ENCODE results near the gene SELPLG.
"Not testable (repeated sequence)": the region's sequence is repeated elsewhere in the genome, so short reads cannot be mapped to it uniquely, and the experiment has no call there.

The SELPLG gene, protein sequence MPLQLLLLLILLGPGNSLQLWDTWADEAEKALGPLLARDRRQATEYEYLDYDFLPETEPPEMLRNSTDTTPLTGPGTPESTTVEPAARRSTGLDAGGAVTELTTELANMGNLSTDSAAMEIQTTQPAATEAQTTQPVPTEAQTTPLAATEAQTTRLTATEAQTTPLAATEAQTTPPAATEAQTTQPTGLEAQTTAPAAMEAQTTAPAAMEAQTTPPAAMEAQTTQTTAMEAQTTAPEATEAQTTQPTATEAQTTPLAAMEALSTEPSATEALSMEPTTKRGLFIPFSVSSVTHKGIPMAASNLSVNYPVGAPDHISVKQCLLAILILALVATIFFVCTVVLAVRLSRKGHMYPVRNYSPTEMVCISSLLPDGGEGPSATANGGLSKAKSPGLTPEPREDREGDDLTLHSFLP

DNA sequence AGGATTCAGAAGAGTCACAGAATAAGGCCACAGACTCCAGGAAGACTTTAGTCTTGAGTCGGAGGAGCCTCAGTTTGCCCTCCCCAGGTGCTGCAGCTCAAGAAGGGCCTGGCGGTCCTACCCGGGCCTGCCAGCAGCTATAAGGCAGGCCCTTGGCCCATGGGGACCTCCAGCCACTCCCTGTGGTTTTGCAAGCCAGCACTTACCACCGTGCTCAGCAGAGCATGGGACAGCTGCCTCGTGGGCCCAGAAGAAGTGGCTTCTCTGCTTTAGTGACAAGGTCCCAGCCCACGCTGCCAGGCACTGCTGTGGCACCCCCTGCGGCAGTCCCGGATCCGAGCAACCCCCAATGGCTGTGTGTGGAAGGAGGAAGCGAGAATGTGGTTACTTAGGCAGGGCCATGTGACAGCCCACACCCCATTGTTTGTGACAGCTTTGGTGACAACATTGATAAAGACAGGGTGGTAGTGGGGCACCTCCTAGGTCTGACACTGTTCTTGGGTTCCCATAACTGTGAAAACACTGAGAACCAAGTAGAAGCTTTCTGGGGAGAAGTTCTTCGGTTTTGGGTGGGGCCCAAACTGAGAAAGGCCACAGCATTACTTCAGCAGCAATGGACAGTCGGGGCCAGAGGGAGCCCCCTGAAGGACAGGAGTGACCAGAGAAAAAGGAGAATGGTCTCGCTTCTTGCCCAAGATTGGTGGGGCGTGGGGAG is at the start of gene SELPLG:
SELPLG (minus strand) TSS at position 361 of the 715 bp plus-strand sequence. CDS start 9,587 bp downstream, outside the sequence.
- DNase-seq (ENCODE audit: low read depth, low spot score), result no peak

DNA sequence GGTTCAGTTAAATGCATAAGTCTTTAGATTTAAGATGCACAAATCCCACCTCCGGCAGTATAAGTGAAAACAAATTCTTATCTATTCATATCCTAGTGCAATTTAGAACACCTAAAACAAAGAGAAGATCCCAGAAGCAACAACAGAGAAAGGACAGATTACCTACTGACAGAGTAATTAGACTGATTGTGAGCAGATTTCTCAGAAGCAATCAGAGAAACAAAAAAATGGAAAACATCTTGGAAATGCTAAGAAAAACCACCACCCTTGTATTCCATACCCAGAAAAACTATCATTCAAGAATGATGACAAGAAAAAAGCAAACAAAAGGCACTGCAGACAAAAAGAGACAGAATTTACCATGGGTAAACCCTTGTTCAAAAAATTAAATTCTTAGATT is 47.6 kb upstream of the SELPLG start:
- DNase-seq (ENCODE audit: low read depth, low spot score), result no peak

DNA sequence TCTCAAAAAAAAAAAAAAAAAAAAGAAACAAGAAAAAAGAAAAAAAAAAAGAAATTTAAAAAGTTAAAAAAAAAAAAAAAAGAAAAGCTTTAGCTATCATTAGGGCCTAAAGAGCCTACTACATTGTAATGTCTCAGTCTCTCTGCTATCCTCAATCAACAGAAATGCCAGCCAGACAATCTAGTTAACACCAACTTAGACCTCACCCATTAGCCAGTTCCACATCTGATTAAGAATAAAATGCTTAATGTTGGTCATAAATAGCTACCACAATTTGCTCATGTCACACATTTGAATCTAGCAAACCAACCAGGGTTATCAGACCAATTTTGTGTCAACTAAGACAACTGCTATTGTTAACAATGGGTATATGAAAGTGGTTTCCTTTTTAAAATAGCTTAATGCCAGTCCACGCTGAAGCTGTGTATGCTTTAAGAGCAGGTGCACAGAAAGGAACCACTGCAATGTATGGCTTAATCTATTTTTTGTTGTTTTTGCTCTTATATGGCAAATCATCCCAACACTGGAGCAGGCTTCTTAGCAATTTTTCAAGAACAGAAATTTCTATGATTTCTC is 45.5 kb upstream of the SELPLG start:
- no peak for DNase-seq (ENCODE audit: low read depth, low spot score)

DNA sequence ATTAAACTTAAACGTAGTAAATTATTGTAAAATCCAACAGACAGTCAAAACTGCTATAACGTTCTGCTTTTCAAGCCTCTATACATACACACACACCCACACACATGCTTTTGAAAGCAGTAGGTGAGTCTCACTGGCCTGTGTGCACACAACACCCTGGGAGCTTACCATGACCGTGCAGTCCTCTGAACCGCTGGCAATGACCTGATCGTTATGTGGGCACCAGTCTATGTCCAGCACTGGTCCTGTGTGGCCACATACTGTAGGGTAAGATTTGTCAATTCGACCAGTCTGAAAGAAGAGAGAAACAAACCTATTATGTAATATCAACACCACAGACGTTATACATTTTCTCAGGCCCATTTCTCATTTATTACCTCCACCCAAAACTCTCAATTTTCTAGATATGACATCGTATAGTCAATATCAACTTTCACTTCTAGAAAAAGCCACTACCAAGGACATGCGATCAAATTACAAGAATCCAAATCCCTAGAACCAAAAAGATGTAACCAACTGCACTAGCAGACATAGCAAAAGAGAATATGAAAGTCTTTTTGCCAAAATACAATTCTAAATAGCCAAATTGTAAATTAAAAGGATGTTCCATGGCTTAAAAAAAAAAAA is 44.5 kb upstream of the SELPLG start:
- no peak for DNase-seq (ENCODE audit: low read depth, low spot score)

DNA sequence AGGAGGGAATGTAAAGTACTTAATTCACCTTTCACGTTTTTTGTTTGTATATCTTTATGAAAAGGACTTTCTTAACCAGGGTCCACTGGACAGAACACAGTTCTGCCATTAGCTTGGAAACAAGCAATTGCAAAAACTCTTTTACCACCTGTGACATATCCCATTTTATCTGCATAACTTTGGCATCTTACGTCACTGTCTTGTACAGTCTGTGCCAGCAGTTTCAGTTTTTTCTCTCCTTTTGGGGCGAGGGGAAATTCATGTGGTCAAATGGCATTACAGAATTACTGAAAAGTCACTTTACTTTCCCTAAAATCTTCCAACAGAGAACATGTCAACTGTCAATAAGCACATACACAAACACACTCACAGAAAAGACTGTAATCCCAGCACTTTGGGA is 43.7 kb upstream of the SELPLG start:
- no peak for DNase-seq (ENCODE audit: low read depth, low spot score)

DNA sequence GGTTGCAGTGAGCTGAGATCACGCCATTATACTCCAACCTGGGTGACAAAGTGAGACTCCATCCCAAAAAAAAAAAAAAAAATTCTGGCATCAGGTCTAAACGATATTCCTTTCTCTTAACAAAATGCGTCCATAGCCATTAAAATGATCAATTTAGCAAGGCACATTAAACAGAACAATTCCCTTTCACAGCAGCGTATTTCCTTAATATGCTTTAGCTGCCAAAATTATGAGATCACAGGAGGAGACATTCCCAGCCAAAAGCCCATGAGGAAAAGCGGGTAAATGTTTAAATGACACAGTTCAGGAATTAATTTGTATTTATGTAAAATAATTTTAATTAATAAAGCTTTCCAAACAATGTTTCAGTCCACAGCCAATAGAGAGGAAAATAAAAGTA is 43.0 kb upstream of the SELPLG start:
- no peak for DNase-seq (ENCODE audit: low read depth, low spot score)

DNA sequence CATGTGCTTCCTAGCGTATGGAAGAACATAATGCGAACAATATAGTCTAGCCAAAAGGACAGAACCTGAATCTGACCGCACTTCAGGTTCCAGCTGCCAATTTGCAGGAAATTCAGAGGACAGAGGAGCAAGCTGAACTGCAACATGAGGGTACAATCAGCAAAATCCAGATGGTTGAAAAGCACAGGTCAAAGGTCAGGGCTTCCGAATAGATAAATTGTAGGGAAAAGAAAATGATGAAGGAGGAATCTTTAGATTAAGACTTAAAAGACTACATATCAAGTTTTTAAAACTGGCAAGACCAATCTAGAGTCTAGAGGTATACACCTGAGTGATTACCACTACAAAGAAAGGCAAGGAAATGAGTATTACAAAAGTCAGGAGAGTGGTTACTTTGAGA is 42.1 kb upstream of the SELPLG start:
- no peak for DNase-seq (ENCODE audit: low read depth, low spot score)

DNA sequence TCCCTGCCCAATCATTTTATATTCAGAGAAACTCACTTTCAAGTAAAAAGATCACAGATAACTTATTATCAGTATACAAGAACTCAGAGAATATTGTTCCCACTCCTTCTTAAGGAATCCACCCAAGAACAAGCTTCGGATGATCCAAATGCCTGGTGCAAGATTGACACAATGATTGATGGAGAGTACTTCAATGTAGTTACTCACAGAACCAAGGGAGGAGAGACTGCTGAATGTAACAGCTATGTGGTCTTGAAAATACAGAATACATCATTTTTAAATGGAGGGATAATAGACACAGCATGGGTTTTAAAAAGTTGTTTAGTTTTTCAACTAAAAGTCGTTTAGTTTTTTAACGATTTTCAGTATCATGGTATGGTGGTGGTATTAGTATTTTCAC is 38.4 kb upstream of the SELPLG start:
- no peak for DNase-seq (ENCODE audit: low read depth, low spot score)

DNA sequence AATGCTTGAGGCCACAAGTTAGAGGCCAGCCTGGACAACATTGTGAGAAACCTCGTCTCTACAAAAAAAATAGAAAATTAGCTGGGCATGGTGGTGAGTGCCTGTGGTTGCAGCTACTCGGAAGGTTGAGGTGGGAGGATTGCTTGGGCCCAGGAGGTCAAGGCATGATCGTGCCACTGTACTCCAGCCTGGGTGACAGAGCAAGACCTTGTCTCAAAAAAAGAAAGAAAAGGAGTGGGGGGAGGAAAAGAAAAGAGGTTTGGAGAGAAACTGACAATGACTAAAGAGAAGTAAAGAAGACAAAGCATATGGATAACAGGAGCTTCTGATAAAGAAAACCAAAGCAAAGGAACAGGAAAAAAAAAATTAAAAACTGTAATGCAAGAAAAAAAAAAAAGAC is 37.4 kb upstream of the SELPLG start:
- no peak for DNase-seq (ENCODE audit: low read depth, low spot score)

DNA sequence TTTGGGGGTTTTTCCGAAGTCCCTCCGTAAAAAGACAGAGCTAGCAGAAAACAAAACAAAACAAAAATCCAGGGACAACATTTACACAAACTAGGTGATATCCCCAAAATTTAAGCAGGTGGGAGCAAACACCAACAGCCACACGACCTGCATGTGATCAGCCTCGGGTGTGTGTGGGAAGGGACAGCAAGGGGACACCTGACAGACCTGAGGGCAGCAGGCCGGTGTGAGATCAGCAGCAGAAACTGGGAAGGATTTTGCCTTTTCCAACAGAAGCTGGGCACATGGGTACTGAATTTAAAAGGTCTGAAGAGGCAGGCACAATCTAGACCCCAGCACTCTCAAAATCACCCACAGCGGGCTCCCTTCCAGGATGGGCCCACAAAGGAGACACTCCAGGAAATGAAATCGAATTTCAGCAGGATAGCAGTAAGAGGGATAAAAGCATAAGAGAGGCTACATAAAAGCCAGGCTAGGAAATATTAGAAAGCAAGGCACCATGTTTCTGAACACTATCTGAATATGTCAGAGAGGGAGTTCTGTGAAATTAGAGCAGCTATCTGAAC is 36.5 kb upstream of the SELPLG start:
- DNase-seq (ENCODE audit: low read depth, low spot score), result no peak

DNA sequence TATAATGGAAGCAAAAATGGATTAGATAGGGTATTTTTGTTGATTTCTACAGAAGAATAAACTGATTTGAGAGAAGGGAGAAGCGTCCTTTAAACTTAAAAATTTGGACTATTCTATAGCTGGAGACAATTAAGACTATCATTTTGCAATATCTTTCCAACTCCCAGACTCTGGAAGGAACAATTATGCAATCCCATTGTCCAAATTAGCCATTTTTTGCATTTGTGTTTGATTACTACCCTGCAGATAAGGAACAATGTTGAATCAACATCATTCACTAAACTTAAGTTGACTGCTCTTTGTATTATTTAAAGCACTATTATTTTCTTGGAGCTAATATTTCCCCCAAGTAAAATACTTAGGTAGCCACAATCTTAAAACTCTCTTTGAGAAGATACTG is 34.8 kb upstream of the SELPLG start:
- DNase-seq (ENCODE audit: low read depth, low spot score), result no peak

DNA sequence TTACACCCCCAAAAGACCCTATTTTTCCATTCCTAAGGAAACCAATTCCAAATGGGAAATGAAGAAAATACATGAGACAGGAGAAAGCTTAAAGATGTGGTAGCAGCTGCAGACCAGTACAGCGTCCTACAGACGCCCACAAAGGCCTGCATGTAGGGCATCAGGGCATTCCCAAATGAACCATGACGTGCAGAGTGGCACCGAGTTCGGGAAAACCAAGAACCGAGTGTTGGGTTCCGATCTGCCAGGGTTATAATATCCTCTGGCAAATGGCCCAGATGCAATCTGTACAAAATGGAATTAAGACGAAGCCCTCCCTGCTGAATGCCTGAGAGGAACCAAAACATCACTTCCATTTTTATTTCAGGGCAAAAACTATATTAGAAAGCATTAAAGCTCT is 34.4 kb upstream of the SELPLG start:
- no peak for DNase-seq (ENCODE audit: low read depth, low spot score)

DNA sequence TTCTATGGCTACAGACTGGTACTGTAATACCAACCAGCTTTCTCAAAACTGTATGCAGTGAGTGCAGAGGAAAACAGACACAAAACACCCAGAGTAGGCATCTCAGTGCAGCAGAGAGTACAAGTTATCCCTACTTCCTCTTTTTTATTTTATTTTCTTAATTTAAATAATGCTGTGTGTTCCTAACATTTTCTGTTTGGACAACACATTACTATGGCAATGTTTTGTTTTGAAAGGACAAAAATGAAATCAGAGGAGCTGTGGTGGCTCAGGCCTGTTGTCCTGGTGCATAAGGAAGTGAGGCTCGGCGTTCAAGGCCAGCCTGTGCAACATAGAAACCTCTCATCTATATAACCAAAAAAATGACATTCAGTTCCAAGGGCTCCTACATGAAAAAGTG is 33.7 kb upstream of the SELPLG start:
- DNase-seq (ENCODE audit: low read depth, low spot score), result no peak

DNA sequence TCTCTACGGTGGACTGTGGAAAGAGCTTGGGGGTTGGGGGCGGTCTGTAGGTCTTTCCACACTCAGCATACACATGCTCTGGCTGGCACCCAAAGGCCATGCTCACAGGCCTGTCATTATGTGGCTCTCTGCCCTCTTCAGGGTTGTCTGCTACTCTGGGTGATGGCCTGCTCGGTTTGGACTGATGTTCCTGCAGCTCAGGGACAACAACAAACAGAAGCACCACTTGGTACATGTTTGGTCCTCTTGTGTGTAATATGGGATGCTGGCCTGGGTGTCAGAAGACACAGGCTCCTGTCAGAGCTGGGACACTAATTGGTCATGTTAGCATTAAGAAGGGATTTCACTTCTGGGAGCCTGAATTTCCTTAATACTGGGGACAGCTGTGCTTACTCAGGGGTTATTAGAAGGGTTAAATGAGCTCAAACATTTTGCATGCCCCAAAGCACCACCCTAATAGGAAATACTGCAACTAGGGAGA is 32.7 kb upstream of the SELPLG start:
- DNase-seq (ENCODE audit: low read depth, low spot score), result no peak

DNA sequence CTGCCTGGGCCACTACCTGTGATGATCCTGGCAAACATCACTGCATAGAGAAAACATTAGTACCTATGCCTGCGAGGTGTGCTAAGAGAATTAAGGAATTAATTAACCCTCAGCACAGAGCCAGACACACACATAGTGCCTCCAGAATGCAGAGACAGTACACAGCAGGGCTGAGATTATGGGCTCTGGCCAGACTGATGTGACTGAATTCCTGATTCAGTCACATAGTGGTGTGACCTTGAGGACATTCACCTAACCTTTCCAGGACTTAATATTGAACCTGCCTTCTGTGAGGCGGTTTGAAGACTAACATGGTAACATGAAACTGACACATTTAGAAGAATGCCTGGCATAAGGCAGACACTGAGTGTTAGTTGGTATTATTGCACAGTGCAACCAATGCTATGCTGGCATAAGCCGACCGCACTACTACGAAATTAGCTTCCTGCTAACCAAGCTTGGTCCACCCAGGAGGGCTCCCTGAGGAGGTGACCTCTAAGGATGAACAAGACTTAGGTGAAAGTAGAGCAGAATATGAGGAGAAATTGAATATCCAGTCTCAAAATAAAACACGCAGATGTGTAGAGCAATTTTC is 32.0 kb upstream of the SELPLG start:
- no peak for DNase-seq (ENCODE audit: low read depth, low spot score)

DNA sequence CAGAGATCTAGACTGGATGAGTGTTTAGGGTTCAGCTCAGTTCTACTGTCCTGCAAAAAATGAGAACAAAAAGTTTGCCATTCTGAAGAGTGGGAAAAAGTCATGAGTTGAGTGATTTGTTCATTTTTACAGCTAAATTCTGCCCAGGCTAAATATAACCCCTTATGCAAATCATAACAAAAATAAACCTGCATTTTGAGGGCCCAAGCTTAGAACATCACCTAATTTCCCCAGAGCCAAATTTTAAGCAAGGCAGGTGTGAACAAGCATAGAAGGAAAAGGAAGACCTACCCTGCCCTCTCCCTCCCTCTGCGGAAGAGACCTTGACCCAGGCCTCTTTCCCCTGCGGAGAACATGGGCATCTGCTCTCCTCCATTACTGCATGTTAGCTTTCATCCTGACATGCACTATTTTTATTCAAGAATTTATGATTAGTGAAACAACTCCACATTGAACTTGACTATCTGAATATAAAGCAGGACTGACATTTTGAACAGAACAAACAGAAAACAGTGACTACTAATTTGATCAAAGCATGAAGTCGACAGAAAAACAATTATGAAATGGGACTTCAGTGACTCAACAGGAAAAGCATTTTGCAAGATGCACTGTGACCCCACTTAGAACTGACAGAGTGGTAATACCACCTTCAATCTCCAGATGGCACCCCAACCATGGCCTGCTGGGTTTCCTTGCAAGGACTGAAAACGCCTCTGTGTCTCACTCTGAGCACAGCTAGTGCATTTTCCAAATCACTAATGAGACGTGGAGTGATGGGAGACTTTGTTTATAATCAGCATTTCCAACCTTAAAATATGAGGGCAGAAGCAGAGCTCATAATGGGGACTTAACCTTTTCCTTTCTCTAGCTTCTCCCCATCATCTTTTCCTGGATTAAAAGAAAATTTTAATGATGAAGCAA is 30.9 kb upstream of the SELPLG start:
- DNase-seq (ENCODE audit: low read depth, low spot score), result peak; percentile 91

DNA sequence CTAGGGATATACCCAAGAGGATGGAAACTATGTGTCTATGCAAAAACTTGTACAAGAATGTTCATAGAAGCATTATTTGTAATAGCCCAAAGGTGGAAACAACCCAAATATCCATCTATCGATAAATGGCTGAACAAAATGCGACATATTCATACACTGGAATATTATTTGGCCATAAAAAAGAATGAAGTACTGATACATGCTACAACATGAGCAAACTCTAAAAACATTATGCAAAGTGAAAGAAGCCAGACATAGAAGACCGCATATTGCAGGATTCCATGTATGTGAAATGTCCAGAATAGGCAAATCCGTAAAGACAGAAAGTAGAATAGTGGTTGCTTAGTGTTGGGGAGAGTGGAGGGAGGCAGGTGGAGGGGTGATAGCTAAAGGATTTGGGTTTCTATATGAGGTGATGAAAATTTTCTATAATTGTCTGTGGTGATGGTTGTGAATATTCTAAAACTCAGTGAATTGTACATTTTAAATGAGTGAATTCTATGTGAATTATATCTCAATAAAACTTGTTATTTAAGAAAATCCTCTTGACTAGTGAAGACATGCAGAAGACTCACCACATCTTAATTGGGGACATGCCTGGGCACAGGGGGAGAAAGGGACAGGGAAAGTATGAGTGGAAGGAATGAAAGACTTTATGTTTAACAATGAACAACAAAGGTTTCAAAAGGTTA is 29.8 kb upstream of the SELPLG start:
- no peak for DNase-seq (ENCODE audit: low read depth, low spot score)

DNA sequence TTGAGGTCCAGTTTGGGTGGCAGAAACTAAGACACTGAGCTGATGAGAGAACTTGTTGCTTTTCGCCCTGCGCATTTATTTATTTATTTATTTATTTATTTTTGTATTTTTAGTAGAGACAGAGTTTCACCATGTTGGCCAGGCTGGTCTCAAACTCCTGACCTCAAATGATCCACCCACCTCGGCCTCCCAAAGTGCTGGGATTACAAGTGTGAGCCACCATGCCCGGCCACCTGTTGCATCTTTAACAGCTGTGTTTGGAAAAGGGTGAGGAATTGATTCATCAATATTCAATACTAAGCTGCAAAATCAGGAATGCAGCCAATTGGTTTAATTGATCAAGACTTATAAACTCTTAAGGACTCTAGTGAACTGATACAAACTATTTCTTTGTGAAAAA is 24.4 kb upstream of the SELPLG start:
- DNase-seq (ENCODE audit: low read depth, low spot score), result not testable (repeated sequence)

DNA sequence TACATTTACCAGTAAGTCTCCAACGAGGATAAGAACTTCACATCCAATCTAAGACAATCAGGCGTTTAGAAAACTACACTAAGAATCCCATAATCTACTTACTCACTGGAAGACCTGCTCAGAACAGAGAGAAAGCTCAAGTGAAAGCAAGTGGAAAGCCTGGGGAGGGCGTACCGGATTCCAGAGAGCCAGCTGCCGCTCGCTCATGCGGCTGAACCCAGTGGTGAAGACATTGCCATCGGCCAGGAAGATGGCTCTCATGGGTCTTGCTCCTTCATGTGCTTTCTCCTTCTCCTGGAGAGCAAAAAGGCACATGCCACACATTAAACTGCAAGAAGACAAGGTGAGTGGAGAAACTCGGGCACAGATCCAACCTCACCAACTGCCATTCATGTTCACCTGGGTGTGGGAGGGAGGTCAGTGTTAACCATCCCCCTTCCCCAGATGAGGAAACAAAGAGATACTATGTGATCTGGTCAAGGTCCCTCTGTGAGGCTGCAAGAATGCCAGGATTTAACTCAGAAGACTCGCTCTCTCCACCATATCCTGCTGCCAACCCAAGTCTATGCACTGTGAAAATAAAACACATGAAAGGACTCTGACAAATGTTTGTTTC is 23.5 kb upstream of the SELPLG start:
- no peak for DNase-seq (ENCODE audit: low read depth, low spot score)
